GM06990 (cell line): ENCODE measurements around the gene ITGB1.

Source experiments
- DNase-seq: peaks from one replicate; pipeline ENCODE4 v3.0.0-alpha.2; 2011; ENCODE audit not compliant: insufficient read length; ENCODE audit errors: extremely low read depth
- H3K27me3 ChIP-seq: replicated peaks from 2 replicates; pipeline ENCODE4 v1.6.0; 2011; ENCODE audit warnings: low read length; ENCODE audit not compliant: control insufficient read depth, insufficient read depth
- H3K36me3 ChIP-seq: 2 replicates; pipeline ENCODE4 v1.5.1; 2011; ENCODE audit warnings: low read length; ENCODE audit not compliant: control insufficient read depth, insufficient read depth
- H3K4me3 ChIP-seq: replicated peaks from 2 replicates; pipeline ENCODE4 v1.5.1; 2011; ENCODE audit warnings: low read depth, mild to moderate bottlenecking, control low read depth, low read length
- TF ChIP-seq, protein P1 (sequence below): IDR thresholded peaks from 2 replicates; pipeline ENCODE4 v1.5.1; 2011; ENCODE audit warnings: low read length, control low read depth, mild to moderate bottlenecking, inconsistent platforms; ENCODE audit not compliant: insufficient read depth, poor library complexity, severe bottlenecking

Gene ITGB1

DNA sequence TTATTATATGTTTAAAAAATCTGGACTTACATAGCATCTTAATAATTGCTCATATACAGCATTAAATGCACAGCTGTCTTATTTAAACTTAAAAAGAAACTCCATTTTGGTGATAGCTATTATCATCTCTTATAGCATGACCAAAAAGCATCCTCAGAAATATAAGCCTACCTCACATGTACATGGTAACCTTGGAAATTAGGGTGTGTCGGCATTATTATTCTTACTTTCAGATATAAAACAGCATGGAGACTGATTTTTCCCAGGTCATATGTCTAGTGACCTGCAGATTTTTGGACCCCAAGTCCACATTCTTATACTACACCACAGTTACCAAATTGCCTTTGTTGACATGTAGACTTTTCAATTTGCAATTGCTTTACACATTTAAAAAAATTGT lies 29.1 kb upstream of the ITGB1 start:
- Histone ChIP-seq H3K36me3 (no peaks in the 10 kb centered on the region), H3K4me3 (no peak overlapping the region), H3K27me3 (no peaks in the 10 kb centered on the region)
- no peak for DNase-seq
- TF ChIP-seq, protein P1, sequence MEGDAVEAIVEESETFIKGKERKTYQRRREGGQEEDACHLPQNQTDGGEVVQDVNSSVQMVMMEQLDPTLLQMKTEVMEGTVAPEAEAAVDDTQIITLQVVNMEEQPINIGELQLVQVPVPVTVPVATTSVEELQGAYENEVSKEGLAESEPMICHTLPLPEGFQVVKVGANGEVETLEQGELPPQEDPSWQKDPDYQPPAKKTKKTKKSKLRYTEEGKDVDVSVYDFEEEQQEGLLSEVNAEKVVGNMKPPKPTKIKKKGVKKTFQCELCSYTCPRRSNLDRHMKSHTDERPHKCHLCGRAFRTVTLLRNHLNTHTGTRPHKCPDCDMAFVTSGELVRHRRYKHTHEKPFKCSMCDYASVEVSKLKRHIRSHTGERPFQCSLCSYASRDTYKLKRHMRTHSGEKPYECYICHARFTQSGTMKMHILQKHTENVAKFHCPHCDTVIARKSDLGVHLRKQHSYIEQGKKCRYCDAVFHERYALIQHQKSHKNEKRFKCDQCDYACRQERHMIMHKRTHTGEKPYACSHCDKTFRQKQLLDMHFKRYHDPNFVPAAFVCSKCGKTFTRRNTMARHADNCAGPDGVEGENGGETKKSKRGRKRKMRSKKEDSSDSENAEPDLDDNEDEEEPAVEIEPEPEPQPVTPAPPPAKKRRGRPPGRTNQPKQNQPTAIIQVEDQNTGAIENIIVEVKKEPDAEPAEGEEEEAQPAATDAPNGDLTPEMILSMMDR = no peak

DNA sequence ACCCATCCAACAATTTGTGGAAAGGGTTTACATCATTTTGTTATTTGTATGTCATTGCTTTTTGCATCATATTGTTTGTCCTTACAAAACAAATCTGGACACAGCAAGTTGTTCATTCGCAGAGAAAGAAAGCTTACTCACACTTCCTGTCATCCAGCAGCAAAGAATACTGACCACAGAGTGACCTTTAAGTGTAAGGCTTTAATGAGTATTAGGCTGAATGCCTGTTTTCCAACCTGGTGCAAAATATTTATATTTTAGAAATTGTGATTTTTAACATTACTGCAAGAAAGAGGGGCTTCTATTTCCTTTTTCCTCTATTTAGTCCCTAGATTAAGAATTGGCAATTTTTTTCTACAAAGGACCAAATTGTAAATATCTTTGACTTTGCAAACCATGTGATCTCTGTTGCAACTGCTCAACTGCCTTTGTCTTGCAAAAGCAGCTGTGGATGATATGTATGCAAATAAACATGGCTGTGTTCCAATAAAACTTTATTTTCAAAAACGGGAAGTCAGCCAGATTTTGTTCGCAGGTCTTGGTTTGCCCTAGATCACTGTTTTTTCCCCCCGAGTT lies 27.8 kb upstream of the ITGB1 start:
- Histone ChIP-seq H3K4me3 (no peak overlapping the region), H3K27me3 (no peaks in the 10 kb centered on the region), H3K36me3 (no peaks in the 10 kb centered on the region)
- TF ChIP-seq, protein P1 = no peak
- DNase-seq = no peak

DNA sequence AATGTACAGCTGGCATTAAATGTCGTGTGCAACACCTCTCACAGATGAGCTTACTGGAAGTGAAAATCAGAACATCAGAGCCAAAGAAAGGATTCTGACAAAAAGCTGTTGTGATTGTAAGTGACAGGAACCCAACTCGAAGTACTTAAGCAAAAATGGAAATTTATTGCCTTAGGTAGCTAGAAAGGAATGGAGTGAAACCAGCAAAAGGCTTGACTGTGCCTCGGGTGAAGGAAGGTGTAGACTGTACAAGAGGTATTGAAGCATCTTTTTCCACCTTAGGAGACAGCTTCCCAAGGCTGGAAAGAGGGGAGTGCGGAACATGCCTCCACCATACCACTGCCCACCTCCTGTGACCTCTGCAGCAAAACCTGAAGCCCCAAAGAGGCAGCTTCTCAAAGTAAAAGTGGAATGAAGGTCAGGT lies 27.3 kb upstream of the ITGB1 start:
- DNase-seq = no peak
- Histone ChIP-seq H3K4me3 (no peak overlapping the region), H3K27me3 (no peaks in the 10 kb centered on the region), H3K36me3 (no peaks in the 10 kb centered on the region)
- TF ChIP-seq, protein P1 = no peak

DNA sequence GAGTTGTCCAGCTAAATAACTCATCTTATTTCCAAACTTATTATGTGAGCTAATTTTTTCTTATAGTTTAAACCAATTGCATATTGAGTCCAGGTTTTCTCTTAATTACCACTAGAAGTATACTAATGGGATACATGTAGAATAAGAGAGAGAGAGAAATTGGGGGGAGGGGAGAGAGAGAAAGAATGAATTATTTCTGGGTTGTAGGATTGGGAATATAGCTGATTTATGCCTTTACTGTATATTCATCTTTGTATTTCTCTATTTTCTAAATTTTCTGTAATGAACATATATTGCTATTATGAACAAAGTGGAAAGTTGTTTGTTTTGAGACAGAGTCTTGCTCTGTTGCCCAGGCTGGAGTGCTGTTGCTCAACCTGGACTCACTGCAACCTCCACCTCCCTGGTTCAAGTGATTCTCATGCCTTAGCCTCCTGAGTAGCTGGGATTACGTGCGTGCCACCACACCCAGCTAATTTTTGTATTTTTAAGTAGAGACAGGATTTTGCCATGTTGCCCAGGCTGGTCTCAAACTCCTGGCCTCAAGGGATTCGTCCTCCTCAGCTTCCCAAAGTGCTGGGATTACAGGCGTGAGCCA lies 26.1 kb upstream of the ITGB1 start:
- H3K27me3 ChIP-seq = no peaks in the 10 kb centered on the region
- no peaks in the 10 kb centered on the region for H3K36me3 ChIP-seq
- TF ChIP-seq, protein P1 = no peak
- H3K4me3 ChIP-seq = no peak overlapping the region
- no peak for DNase-seq

DNA sequence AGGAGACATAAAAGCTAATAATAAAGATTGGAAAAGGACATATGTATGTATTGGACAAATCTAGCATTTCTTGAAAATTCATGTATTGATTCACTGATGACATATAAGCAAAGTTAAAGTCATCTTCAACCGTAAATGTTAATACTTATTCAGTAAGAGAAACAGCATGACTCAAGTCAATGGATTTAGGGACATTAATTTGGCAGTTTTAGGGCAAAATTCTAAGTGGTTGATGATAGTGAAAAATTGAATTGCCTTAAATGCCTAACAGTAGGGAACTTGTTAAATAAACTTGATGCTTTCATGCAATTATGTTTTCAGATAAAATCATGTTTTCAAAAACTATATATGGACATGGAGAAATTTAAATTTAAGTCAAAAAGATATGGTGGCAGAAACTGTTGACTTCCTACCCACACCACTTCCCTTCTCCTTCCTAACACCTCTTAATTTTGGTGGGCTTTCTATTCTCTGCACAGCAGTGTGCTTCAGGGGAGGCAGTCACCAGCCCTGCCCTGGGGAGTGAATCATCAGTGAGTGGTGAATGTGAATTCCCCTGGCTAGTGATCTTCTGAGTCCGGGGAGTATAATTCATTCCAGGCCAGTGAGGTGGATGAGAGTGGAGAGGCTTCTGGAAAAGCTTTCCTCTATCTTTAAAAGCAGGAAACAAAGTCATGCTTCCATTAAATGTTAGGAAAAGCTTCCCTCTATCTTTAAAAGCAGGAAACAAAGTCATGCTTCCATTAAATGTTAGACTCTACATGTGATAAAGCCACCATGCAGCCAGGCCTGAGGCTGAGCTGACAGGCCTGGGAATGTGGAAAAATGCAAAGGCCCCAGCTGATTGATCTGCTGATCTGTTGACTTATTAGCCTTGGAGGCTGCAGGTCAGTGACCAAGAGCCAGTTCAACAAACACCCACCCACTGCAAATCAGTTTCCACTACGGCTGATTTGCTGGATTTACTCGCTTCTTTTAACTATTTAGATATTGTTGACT lies 25.2 kb upstream of the ITGB1 start:
- TF ChIP-seq, protein P1 = no peak
- Histone ChIP-seq H3K27me3 (no peaks in the 10 kb centered on the region), H3K36me3 (no peaks in the 10 kb centered on the region), H3K4me3 (no peak overlapping the region)
- DNase-seq = no peak
